ENCODE measurements around the gene OSBPL5. TPM values are rescaled to one million over a fixed set of nuclear protein-coding genes. Genes with fewer than 3 reads are reported as not detected.
A peak's percentile ranks its signal among the peaks of the same experiment; 100 is the strongest.
"Not testable (repeated sequence)": the region's sequence is repeated elsewhere in the genome, so short reads cannot be mapped to it uniquely, and the experiment has no call there.

OSBPL5 gene
- total RNA-seq, 3 donors from 2014 or later: 2.7 to 5.0 (median 4.0) TPM

- no peaks in the 10 kb centered on the region for H3K36me3 Mint-ChIP-seq (ENCODE audit: insufficient read depth)
Observed at GRCh38 chr11:3074912-3075589, 90.1 kb downstream of the OSBPL5 start.

GRCh38 chr11:3073029-3073435, 92.1 kb downstream of the OSBPL5 start:
- DNase-seq (no peak), ATAC-seq (no peak)
- Mint-ChIP-seq H3K4me3 (no peak overlapping the region), H3K36me3 (ENCODE audit: insufficient read depth) (no peaks in the 10 kb centered on the region), H3K9me3 (no peaks in the 10 kb centered on the region), H3K4me1 (ENCODE audit: low read depth) (no peaks in the 10 kb centered on the region), H3K27me3 (ENCODE audit: low read depth) (peaks cover 5% of the 10 kb centered on the region)

More at GRCh38 chr11:3074912-3075589, 90.1 kb downstream of the OSBPL5 start:
- ATAC-seq: no peak
- no peak for DNase-seq
- Mint-ChIP-seq H3K9me3 (no peaks in the 10 kb centered on the region), H3K4me1 (ENCODE audit: low read depth) (no peaks in the 10 kb centered on the region), H3K4me3 (no peak overlapping the region), H3K27me3 (ENCODE audit: low read depth) (peaks cover 5% of the 10 kb centered on the region)

- H3K9me3 Mint-ChIP-seq: no peaks in the 10 kb centered on the region
- H3K4me1 Mint-ChIP-seq (ENCODE audit: low read depth): no peaks in the 10 kb centered on the region
- ATAC-seq (no peak), DNase-seq (no peak)
- H3K27me3 Mint-ChIP-seq (ENCODE audit: low read depth): peaks cover 6% of the 10 kb centered on the region
- H3K4me3 Mint-ChIP-seq: no peak overlapping the region
- no peaks in the 10 kb centered on the region for H3K36me3 Mint-ChIP-seq (ENCODE audit: insufficient read depth)
Observed at GRCh38 chr11:3069425-3069824, 95.7 kb downstream of the OSBPL5 start.

GRCh38 chr11:3066308-3066707, 98.8 kb downstream of the OSBPL5 start:
- not testable (repeated sequence) for ATAC-seq; H3K4me3 Mint-ChIP-seq; H3K4me1 Mint-ChIP-seq (ENCODE audit: low read depth); H3K27me3 Mint-ChIP-seq (ENCODE audit: low read depth); H3K9me3 Mint-ChIP-seq; DNase-seq; H3K36me3 Mint-ChIP-seq (ENCODE audit: insufficient read depth)

GRCh38 chr11:3064709-3065108, 100.4 kb downstream of the OSBPL5 start:
- H3K36me3 Mint-ChIP-seq (ENCODE audit: insufficient read depth): not testable (repeated sequence)

GRCh38 chr11:3063876-3064275, 101.2 kb downstream of the OSBPL5 start:
- not testable (repeated sequence) for H3K4me3 Mint-ChIP-seq; H3K9me3 Mint-ChIP-seq; DNase-seq; ATAC-seq; H3K4me1 Mint-ChIP-seq (ENCODE audit: low read depth); H3K27me3 Mint-ChIP-seq (ENCODE audit: low read depth); H3K36me3 Mint-ChIP-seq (ENCODE audit: insufficient read depth)

More at GRCh38 chr11:3064709-3065108, 100.4 kb downstream of the OSBPL5 start:
- H3K4me3 Mint-ChIP-seq; H3K27me3 Mint-ChIP-seq (ENCODE audit: low read depth); H3K4me1 Mint-ChIP-seq (ENCODE audit: low read depth); DNase-seq; ATAC-seq; H3K9me3 Mint-ChIP-seq: not testable (repeated sequence)

GRCh38 chr11:3063432-3063831, 101.7 kb downstream of the OSBPL5 start:
- H3K9me3 Mint-ChIP-seq; ATAC-seq; DNase-seq; H3K4me1 Mint-ChIP-seq (ENCODE audit: low read depth); H3K4me3 Mint-ChIP-seq; H3K36me3 Mint-ChIP-seq (ENCODE audit: insufficient read depth); H3K27me3 Mint-ChIP-seq (ENCODE audit: low read depth): not testable (repeated sequence)

GRCh38 chr11:3060436-3061025, 104.6 kb downstream of the OSBPL5 start:
- Mint-ChIP-seq H3K27me3 (ENCODE audit: low read depth) (peaks cover 7% of the 10 kb centered on the region), H3K4me3 (no peak overlapping the region), H3K36me3 (ENCODE audit: insufficient read depth) (no peaks in the 10 kb centered on the region), H3K9me3 (no peaks in the 10 kb centered on the region), H3K4me1 (ENCODE audit: low read depth) (peaks cover 12% of the 10 kb centered on the region)
- no peak for ATAC-seq
- DNase-seq: no peak

- peak overlapping the region; percentile 26 for H3K4me3 Mint-ChIP-seq
Observed at GRCh38 chr11:3058753-3059664, 106.1 kb downstream of the OSBPL5 start.

GRCh38 chr11:3057069-3057963, 107.8 kb downstream of the OSBPL5 start, which contains the start of gene CARS1:
Gene CARS1 (minus strand): TSS chr11:3057423. CDS start chr11:3057367, 56 bp downstream.
- ATAC-seq (peak; percentile 98), DNase-seq (peak; percentile 92)
- H3K9me3 Mint-ChIP-seq: no peaks in the 10 kb centered on the region
- H3K27me3 Mint-ChIP-seq (ENCODE audit: low read depth): no peaks in the 10 kb centered on the region
- H3K4me1 Mint-ChIP-seq (ENCODE audit: low read depth): peaks cover 35% of the 10 kb centered on the region
- peaks cover 11% of the 10 kb centered on the region for H3K36me3 Mint-ChIP-seq (ENCODE audit: insufficient read depth)
- peak within 1 kb of the TSS; percentile 90 for H3K4me3 Mint-ChIP-seq

More at GRCh38 chr11:3058753-3059664, 106.1 kb downstream of the OSBPL5 start:
- Mint-ChIP-seq H3K36me3 (ENCODE audit: insufficient read depth) (peaks cover 5% of the 10 kb centered on the region), H3K4me1 (ENCODE audit: low read depth) (peaks cover 25% of the 10 kb centered on the region), H3K27me3 (ENCODE audit: low read depth) (peaks cover 4% of the 10 kb centered on the region), H3K9me3 (no peaks in the 10 kb centered on the region)
- no peak for DNase-seq
- no peak for ATAC-seq

- Mint-ChIP-seq H3K9me3 (no peaks in the 10 kb centered on the region), H3K4me1 (ENCODE audit: low read depth) (peaks cover 37% of the 10 kb centered on the region), H3K36me3 (ENCODE audit: insufficient read depth) (peaks cover 14% of the 10 kb centered on the region), H3K4me3 (peak overlapping the region; percentile 90), H3K27me3 (ENCODE audit: low read depth) (no peaks in the 10 kb centered on the region)
- peak; percentile 21 for DNase-seq
- peak; percentile 7 to 19 for ATAC-seq
Observed at GRCh38 chr11:3056296-3057068, 108.6 kb downstream of the OSBPL5 start.

- Mint-ChIP-seq H3K36me3 (ENCODE audit: insufficient read depth) (peaks cover 14% of the 10 kb centered on the region), H3K9me3 (no peaks in the 10 kb centered on the region), H3K4me1 (ENCODE audit: low read depth) (peaks cover 40% of the 10 kb centered on the region), H3K4me3 (peak overlapping the region; percentile 90), H3K27me3 (ENCODE audit: low read depth) (no peaks in the 10 kb centered on the region)
- DNase-seq: no peak
- ATAC-seq: no peak
Observed at GRCh38 chr11:3055891-3056290, 109.2 kb downstream of the OSBPL5 start.

GRCh38 chr11:3052567-3052966, 112.5 kb downstream of the OSBPL5 start:
- Mint-ChIP-seq H3K4me3 (no peak overlapping the region), H3K36me3 (ENCODE audit: insufficient read depth) (peaks cover 20% of the 10 kb centered on the region), H3K9me3 (no peaks in the 10 kb centered on the region), H3K4me1 (ENCODE audit: low read depth) (peaks cover 57% of the 10 kb centered on the region), H3K27me3 (ENCODE audit: low read depth) (no peaks in the 10 kb centered on the region)
- DNase-seq (no peak), ATAC-seq (no peak)

Data from activated T-cell treated with anti-CD3 and anti-CD28 coated beads, Interleukin-2, amount 50 U/mL, for 4 hours (primary cell).